HG03097 (cell line): ENCODE measurements around the gene RPL11.
"Not testable (repeated sequence)": the region's sequence is repeated elsewhere in the genome, so short reads cannot be mapped to it uniquely, and the experiment has no call there.

Experiments used
- ATAC-seq: cut with Tn5 transposase; IDR thresholded peaks from one replicate; pipeline ENCODE4 v1.9.1; 2021; ENCODE audit not compliant: unreplicated experiment, low FRiP score

RPL11 gene

DNA sequence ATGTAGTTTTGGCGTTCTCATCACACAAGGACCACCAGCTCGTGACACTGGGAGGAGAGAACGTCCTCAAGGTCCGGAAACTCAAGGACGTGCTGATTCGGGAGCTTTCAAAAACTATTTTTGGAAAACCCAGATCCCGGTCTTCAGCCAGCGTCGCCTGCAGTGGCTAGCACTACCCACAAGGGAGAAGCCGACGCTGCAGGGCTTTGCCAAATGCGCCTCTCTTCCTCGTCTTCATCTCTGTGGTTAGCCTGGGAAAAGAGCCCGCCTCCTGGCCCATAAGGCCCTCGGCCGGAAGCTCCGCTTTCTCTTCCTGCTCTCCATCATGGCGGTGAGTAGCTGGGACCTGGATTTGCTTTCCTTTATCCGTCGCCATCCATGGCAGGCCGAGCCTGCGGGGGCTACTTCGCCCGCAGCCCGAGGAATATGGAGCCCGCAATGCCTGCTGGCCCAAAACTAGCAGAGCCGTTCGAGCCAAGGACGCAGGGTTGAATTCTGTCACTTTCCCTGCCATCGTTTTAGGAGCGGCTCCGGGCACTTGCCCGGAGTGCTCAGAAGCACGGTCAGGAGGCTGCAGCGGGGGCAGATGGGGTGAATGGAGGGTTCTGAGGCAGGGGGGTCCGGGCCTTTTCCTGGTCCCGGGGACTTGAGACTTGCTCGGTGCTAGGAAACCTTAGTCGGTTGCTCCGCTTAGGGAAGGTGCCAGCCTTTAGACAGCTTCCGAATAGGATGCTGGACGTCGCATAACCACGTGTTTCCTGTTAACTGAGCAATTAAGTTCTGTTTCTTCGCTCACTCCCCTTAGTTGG, at the start of gene RPL11:
Gene RPL11, plus strand, starts transcription at position 308 of the 809 bp plus-strand sequence. Its CDS starts 18 bp downstream, at position 326.
- ATAC-seq = peak; percentile 88

- no peak for ATAC-seq
Observed at GRCh38 chr1:23643736-23644554, 47.7 kb upstream of the RPL11 start.

GRCh38 chr1:23644555-23644866, 47.1 kb upstream of the RPL11 start:
- no peak for ATAC-seq

DNA sequence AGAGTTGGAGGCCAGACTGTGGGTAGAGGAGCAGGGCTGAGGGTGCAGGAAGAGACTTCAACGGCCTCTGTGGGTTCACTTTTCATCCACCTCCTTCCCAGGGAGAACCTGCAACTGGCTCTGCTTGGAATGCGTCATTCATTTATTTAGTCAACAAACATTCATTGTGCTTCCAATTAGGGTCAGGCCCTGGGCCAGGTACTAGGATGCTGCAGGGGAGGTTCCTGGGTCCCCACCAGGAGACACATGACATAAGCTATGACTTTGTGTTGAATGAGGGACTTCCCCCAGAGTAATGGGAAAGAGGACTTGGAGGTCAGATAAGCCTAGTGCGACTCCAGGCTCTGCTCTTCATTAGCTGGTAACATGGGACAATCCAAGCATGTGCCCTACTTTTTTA, 46.3 kb upstream of the RPL11 start:
- ATAC-seq = no peak

DNA sequence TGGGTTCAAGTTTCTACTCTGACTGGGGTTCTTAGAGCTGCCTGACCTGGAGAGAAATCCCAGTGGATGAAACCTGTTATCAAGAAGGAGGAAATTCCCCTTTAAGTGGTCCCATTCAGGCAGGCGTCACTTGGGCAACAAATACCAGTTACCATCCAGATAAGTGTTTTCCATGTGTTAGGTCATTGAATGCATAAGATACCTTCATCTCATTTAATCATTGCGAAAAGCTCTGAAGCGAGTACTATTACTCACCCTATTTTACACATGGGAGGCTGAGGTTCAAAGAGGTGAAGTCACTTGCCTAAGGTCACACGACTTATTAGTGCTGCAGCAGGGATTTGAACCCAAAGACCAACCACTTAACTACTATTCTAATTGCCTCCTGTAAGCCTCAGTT, 45.5 kb upstream of the RPL11 start:
- no peak for ATAC-seq

- no peak for ATAC-seq
Observed at GRCh38 chr1:23646541-23646940, 45.1 kb upstream of the RPL11 start.

- ATAC-seq = no peak
Observed at GRCh38 chr1:23648576-23648975, 43.0 kb upstream of the RPL11 start.

DNA sequence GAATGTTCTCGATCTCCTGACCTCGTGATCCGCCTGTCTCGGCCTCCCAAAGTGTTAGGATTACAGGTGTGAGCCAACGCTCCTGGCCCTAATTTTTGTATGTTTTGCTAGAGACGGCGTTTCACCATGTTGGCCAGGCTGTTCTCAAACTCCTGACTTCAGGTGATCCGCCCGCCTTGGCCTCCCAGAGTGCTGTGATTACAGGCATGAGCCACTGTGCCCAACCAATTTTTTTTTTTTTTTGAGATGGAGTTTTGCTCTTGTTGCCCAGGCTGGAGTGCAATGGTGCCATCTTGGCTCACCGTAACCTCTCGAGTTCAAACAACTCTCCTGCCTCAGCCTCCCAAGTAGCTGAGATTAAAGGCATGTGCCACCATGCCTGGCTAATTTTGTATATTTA, 42.4 kb upstream of the RPL11 start:
- ATAC-seq = not testable (repeated sequence)

DNA sequence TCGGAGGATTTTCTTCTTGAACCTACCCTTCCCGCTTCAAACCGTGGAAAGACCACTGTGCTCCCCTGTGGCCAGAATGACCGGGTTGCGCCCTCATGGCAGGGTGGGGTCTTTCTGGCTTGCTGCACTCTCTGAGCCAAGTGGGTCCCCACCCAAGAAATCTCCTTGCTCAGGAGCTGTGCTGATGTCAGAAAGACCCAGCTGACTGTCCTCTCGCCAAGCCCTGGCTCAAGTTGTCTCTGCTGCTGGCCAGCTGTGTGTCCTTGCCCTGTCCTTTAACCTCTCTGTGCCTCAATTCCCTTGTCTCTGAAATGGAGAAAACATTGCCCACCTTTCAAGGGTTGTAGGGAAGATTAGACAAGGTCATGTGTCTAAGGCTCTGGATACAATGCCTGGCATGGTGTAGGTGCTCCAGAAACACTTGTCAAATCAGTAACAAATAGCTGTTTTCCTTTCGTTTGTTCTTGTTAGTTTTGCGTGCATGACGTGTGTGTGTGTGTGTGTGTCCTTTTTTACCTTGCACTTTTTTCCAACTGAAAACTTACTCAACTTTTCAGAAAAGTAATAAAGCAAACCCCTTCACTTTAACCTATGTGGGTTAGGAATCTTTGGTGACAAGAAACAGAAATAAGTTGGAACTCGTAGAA, 41.1 kb upstream of the RPL11 start:
- no peak for ATAC-seq

DNA sequence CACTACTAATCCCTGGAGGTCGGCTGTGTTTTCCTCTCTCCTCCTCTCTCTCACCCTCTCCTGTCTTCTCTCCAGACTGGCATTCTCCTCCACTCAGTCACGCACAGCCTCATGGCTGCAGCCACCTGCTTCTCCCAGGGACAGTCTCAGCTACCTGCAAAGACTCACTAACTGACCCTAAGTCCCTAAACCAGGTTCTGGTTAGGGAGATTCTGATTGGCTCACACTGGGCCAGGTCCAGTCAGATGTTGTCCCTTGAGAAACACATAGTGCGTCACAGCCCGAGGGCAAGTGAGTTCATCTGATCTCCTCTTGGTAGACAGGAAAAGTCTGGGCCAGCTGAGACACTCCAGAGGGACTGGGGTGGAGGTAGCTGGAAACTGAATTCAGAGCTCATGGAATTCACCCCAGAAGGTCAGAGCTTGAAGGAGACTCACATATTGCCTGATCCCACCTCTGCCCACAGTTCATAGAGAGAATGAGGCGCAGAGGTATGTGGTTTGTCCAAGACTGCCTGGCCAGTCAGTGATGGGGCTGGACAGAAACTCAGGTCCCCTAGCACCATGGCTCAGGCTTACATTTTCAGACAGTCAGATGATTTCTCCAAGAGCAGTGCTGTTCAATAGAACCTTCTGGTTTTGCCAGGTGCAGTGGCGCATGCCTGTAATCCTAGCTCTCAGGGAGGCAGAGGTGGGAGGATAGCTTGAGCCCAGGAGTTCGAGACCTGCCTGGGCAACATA, 40.4 kb upstream of the RPL11 start:
- no peak for ATAC-seq

- no peak for ATAC-seq
Observed at GRCh38 chr1:23657659-23658275, 33.8 kb upstream of the RPL11 start.

- no peak for ATAC-seq
Observed at GRCh38 chr1:23660671-23661070, 30.9 kb upstream of the RPL11 start.

- no peak for ATAC-seq
Observed at GRCh38 chr1:23661887-23662286, 29.7 kb upstream of the RPL11 start.

DNA sequence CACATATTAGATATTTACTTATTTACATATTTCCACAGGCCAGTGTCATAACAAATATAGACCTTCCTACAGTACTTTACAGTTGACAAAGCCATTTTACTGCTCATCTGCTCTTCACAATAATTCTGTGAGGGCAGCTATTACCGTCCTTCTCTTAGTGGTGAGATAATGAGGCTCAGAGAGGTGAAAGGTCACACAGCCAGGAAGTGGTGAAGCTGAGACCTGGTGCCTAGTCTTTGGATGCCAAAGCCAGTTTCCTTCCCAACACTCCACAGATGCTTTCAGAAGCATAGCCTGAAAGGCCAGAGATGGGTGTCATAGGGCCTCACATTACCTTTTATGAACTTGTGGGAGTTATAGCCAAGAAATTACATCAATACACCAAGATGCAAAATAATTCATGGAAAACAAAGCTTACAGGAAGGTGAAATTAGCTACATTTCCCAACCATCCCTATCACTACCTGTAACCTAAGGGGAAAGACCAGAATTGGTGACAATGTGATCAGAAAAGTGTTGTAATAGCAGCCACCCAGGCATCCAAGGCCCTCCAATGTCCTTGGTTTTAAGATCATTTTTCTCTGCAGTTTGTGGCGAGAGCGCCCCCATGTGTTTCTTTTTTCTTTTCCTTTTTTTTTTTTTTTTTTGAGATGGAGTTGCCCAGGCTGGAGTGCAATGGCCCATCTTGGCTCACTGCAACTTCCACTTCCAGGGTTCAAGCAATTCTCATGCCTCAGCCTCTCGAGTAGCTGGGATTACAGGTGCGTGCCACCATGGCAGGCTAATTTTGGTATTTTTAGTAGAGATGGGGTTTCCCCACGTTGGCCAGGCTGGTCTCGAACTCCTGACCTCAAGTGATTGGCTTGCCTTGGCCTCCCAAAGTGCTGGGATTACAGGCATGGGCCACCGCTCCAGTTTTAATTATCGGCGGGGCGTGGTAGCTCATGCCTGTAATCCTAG, 26.5 kb upstream of the RPL11 start:
- ATAC-seq = no peak

DNA sequence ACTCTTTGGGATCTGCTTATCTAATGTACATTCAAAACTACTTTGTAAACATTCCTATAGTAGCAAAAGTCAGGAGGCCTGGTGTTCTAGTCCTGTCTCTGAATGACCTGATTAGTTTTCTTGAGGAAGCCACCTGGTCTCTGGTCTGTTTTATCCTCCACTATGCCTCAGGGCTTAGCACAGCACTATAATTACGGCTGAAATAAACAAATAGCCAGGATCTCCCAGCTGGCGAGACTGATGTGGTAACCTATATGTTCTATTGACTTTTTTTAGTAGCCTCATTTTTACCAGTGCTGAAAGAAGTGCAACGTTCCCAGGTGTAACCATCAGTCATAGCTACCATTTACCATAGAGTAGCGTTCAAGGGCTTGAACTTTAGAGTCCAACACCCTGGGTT, 24.2 kb upstream of the RPL11 start:
- no peak for ATAC-seq

DNA sequence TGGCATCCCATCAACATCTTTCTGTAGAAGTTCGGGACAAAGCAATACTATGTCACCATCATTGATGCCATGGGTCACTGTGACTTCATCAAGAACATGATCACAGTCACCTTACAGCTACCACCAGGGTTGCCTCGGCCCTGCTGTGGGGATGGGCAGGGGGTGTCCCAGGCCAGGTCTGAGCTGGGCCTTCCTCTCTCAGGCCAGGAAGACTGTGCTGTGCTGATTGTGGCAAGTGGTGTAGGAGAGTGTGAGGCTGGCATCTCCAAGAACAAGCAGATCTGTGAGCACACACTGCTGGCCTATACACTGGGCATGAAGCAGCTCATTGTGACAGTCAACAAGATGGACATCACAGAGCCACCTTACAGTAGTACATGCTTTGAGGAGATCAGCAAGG, 20.9 kb upstream of the RPL11 start:
- ATAC-seq = no peak

GRCh38 chr1:23673086-23673813, 18.4 kb upstream of the RPL11 start:
- ATAC-seq = no peak

DNA sequence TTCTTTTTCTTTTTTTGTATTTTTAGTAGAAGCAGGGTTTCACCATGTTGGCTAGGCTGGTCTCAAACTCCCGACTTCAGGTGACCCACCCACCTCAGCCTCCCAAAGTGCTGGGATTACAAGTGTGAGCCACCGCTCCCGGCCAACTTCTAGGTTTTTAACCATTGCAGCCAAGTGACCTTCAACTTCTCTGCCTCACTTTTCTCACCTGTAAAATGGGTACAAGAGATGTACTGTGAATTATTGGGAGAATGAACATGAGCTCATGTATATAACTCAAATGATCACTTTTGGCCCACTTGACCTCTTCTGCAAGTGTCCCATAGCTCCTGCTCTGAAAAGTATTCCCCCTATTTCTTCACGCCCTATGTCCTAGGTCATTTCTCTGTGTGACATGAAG, 11.8 kb upstream of the RPL11 start:
- ATAC-seq = no peak

GRCh38 chr1:23682946-23683345, 8.7 kb upstream of the RPL11 start:
- no peak for ATAC-seq
